Tibial nerve (tissue), 4 donors: Measurements from ENCODE around the gene KLHL5. TPM values are rescaled to one million over a fixed set of nuclear protein-coding genes. Genes with fewer than 3 reads are reported as not detected.

ENCODE experiments used
- DNase-seq, 2 donors: peaks; one replicate each; pipeline ENCODE4 v3.0.0-alpha.2; 2019; ENCODE audit warnings: low spot score in 2 of 2
- H3K27ac ChIP-seq, 4 donors: fragments of 200-600 bp; sonication (generic) in 3 of 4; one replicate each; pipeline ENCODE4 v1.5.1; 2017 to 2019; ENCODE audit warnings: mild to moderate bottlenecking in 1 of 4
- H3K27me3 ChIP-seq, 2 donors: fragments of 200-600 bp; sonication (generic) in 1 of 2; one replicate each; pipeline versions ENCODE4 v1.5.1 to v1.6.0; 2017 to 2019
- H3K36me3 ChIP-seq, 3 donors: fragments of 200-600 bp; sonication (generic); one replicate each; pipeline ENCODE4 v1.5.1; 2018 to 2019
- H3K4me1 ChIP-seq, 4 donors: fragments of 200-600 bp; sonication (generic) in 3 of 4; one replicate each; pipeline ENCODE4 v1.5.1; 2017 to 2019
- H3K4me3 ChIP-seq, 4 donors: fragments of 200-600 bp; sonication (generic) in 3 of 4; one replicate each; pipeline ENCODE4 v1.5.1; 2017 to 2019; ENCODE audit warnings: mild to moderate bottlenecking in 1 of 4, moderate library complexity in 1 of 4
- H3K9me3 ChIP-seq, 4 donors: fragments of 200-600 bp; sonication (generic) in 3 of 4; one replicate each; pipeline ENCODE4 v1.5.1; 2017 to 2019
- CTCF ChIP-seq, 5 experiments: fragments of 200-600 bp in 3 of 5; fragments of 450-650 bp in 2 of 5; sonication (generic) in 3 of 5; IDR thresholded peaks; one replicate each; pipeline ENCODE4 v1.5.1; 2016 to 2019; ENCODE audit warnings: antibody characterized with exemption in 5 of 5, mild to moderate bottlenecking in 3 of 5, moderate library complexity in 2 of 5
- EP300 ChIP-seq, 2 donors: sonication (generic); formaldehyde crosslinking; IDR thresholded peaks; one replicate each; pipeline ENCODE4 v1.6.1; 2017; ENCODE audit warnings: antibody characterized with exemption in 2 of 2, mild to moderate bottlenecking in 1 of 2
- POLR2A ChIP-seq, 2 donors: fragments of 450-650 bp; IDR thresholded peaks; one replicate each; pipeline ENCODE4 v1.6.1; 2017; ENCODE audit warnings: antibody characterized with exemption in 2 of 2, mild to moderate bottlenecking in 2 of 2, moderate library complexity in 2 of 2
- WGBS, 2 donors: methylation state at CpG; one replicate each; pipeline ENCODE4 v1.1.5; 2018; 5-methylcytosine and 5-hydroxymethylcytosine counted together
- total RNA-seq, 4 donors: library from RNA; depleted of rRNA; stranded (reverse); fragments of >200 nt; gene quantifications; one replicate each; pipeline ENCODE4 v1.1.0, GENCODE V29; 2016

KLHL5 gene
- total RNA-seq, 4 donors from 2014 or later = 18.8 to 34.5 (median 27.5) TPM

- TF ChIP-seq EP300 (IDR thresholded peaks at IDR 0.05) (no peak), POLR2A (IDR thresholded peaks at IDR 0.05) (no peak)
- H3K27ac ChIP-seq = peak overlapping the region in 1 of 4 donors; percentile 28
- no peaks in the 10 kb centered on the region for H3K27me3 ChIP-seq
- H3K36me3 ChIP-seq = no peaks in the 10 kb centered on the region
- H3K4me3 ChIP-seq = no peak overlapping the region
- 40 to 50% methylated on average over 3 of the region's 3 CpGs for WGBS, 2 donors
- peaks cover 0 to 2% (median under 1%) of the 10 kb centered on the region in 4 donors for H3K4me1 ChIP-seq
- no peaks in the 10 kb centered on the region for H3K9me3 ChIP-seq
- no peak for DNase-seq
Observed at GRCh38 chr4:39037941-39038340, 24.1 kb upstream of the KLHL5 start.

GRCh38 chr4:39039108-39039507 lies 22.9 kb upstream of the KLHL5 start:
- TF ChIP-seq EP300 (IDR thresholded peaks at IDR 0.05) (no peak), CTCF (IDR thresholded peaks at IDR 0.05) (no peak), POLR2A (IDR thresholded peaks at IDR 0.05) (no peak)
- Histone ChIP-seq H3K9me3 (no peaks in the 10 kb centered on the region), H3K4me3 (no peak overlapping the region), H3K27me3 (no peaks in the 10 kb centered on the region), H3K36me3 (no peaks in the 10 kb centered on the region), H3K4me1 (peaks cover 0 to 14% (median 7%) of the 10 kb centered on the region in 4 donors), H3K27ac (no peak overlapping the region)
- WGBS, 2 donors = 83 to 88% methylated on average over 3 of the region's 3 CpGs
- DNase-seq = no peak

GRCh38 chr4:39042366-39042765 lies 19.7 kb upstream of the KLHL5 start:
- peak overlapping the region in 2 of 4 donors; percentile 25 to 92 for H3K27ac ChIP-seq
- DNase-seq = no peak
- no peak overlapping the region for H3K4me3 ChIP-seq
- 87 to 91% methylated on average over 1 of the region's 1 CpG for WGBS, 2 donors
- peaks cover 0 to 34% (median 12%) of the 10 kb centered on the region in 4 donors for H3K4me1 ChIP-seq
- no peaks in the 10 kb centered on the region for H3K36me3 ChIP-seq
- no peak for TF ChIP-seq POLR2A (IDR thresholded peaks at IDR 0.05)
- TF ChIP-seq EP300 (IDR thresholded peaks at IDR 0.05) = no peak
- TF ChIP-seq CTCF (IDR thresholded peaks at IDR 0.05) = no peak
- H3K9me3 ChIP-seq = no peaks in the 10 kb centered on the region
- H3K27me3 ChIP-seq = no peaks in the 10 kb centered on the region

GRCh38 chr4:39043058-39043860 lies 18.8 kb upstream of the KLHL5 start:
- no peaks in the 10 kb centered on the region for H3K36me3 ChIP-seq
- H3K4me3 ChIP-seq = peak overlapping the region in 2 of 4 donors; percentile 67 to 99
- peak overlapping the region; percentile 92 to 97 (median 96) for H3K27ac ChIP-seq
- H3K4me1 ChIP-seq = peaks cover 0 to 43% (median 18%) of the 10 kb centered on the region in 4 donors
- H3K27me3 ChIP-seq = no peaks in the 10 kb centered on the region
- 69 to 71% methylated on average over 10 of the region's 10 CpGs for WGBS, 2 donors
- TF ChIP-seq POLR2A (IDR thresholded peaks at IDR 0.05) (no peak), CTCF (IDR thresholded peaks at IDR 0.05) (no peak), EP300 (IDR thresholded peaks at IDR 0.05) (no peak)
- DNase-seq = no peak
- no peaks in the 10 kb centered on the region for H3K9me3 ChIP-seq

GRCh38 chr4:39043861-39044363 lies 18.1 kb upstream of the KLHL5 start:
- peak overlapping the region; percentile 34 to 99 (median 82) for H3K4me3 ChIP-seq
- peaks cover 0 to 45% (median 18%) of the 10 kb centered on the region in 4 donors for H3K4me1 ChIP-seq
- H3K27me3 ChIP-seq = no peaks in the 10 kb centered on the region
- no peaks in the 10 kb centered on the region for H3K9me3 ChIP-seq
- TF ChIP-seq EP300 (IDR thresholded peaks at IDR 0.05) (no peak), POLR2A (IDR thresholded peaks at IDR 0.05) (no peak), CTCF (IDR thresholded peaks at IDR 0.05) (no peak)
- no peak for DNase-seq
- peak overlapping the region; percentile 92 to 97 (median 96) for H3K27ac ChIP-seq
- no peaks in the 10 kb centered on the region for H3K36me3 ChIP-seq
- whole genome bisulfite sequencing, 2 donors = 10 to 14% methylated on average over 8 of the region's 8 CpGs
